ENCODE results near the gene HSPE1. TPM values are rescaled to one million over a fixed set of nuclear protein-coding genes. Genes with fewer than 3 reads are reported as not detected.

Gene HSPE1
- total and polyA plus RNA-seq, 8 donors: 17.1 to 98.6 (median 38.3) TPM

DNA sequence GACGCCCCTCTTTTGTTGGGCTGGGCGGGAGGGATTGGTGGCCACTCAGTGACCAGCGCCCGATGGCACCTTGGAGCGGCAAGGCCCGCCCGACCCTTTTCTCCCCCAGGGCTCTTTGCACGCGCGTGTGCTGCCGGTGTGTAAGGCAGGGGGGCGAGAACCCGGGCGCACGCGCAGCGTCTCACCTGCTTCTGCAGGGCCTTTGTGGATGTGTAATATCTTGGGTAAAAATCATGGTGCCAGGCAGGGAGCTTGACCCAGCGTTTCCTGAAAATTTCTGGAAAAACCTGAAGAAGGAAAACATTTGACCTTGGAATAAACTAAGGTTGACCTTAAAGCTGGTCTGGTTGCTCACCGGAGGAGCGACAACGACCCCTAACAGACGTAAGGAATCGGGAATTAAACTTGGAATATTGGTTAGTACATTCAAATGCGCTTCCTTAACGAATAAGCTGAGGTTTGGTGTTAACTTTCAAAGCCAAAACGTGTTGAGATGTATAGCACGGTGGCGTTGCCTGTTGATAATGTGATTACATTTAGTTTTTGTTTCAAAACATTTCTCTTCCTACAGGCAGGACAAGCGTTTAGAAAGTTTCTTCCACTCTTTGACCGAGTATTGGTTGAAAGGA lies 438 bp downstream of the HSPE1 start:
- no peaks in the 10 kb centered on the region for H3K9me3 ChIP-seq
- peaks cover 0 to 23% (median 0%) of the 10 kb centered on the region in 3 donors for H3K36me3 ChIP-seq
- 0% methylated on average over 27 to 30 of the region's 30 CpGs for WGBS, 2 donors
- TF ChIP-seq, protein P1, sequence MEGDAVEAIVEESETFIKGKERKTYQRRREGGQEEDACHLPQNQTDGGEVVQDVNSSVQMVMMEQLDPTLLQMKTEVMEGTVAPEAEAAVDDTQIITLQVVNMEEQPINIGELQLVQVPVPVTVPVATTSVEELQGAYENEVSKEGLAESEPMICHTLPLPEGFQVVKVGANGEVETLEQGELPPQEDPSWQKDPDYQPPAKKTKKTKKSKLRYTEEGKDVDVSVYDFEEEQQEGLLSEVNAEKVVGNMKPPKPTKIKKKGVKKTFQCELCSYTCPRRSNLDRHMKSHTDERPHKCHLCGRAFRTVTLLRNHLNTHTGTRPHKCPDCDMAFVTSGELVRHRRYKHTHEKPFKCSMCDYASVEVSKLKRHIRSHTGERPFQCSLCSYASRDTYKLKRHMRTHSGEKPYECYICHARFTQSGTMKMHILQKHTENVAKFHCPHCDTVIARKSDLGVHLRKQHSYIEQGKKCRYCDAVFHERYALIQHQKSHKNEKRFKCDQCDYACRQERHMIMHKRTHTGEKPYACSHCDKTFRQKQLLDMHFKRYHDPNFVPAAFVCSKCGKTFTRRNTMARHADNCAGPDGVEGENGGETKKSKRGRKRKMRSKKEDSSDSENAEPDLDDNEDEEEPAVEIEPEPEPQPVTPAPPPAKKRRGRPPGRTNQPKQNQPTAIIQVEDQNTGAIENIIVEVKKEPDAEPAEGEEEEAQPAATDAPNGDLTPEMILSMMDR (IDR thresholded peaks at IDR 0.05): no peak
- no peaks in the 10 kb centered on the region for H3K27me3 ChIP-seq
- FAIRE-seq: no peak
- ATAC-seq: peak; percentile 4 to 10 (median 6)
- intact Hi-C loops (cut with DNase I): no loop called here
- H3K4me1 ChIP-seq: peaks cover 25 to 47% (median 38%) of the 10 kb centered on the region in 3 donors
- DNase-seq: no peak
- peak overlapping the region; percentile 45 to 80 (median 63) for H3K4me3 ChIP-seq
- H3K27ac ChIP-seq: peak overlapping the region; percentile 86 to 100 (median 97)

DNA sequence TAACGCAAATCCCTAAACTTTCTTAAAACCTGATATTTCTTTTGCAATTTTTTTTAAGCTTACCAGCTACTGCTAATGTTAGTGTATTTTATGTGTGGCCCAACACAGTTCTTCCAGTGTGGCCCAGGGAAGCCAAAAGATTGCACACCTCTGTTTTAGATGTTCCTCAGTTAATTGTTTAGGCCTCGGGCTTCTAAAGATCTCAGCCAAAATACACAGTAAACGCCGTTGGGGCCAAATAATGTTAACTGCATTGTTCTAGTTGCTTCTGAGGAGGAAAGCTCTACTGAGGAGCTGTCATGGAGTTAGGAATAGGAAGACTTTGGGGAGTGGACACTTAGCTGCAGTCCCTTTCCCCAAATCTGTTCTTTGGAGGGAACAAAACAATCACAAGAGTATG lies 2.0 kb downstream of the HSPE1 start:
- no peak for FAIRE-seq
- Histone ChIP-seq H3K4me3 (peak overlapping the region in 2 of 4 donors; percentile 69 to 80), H3K4me1 (peaks cover 21 to 34% (median 23%) of the 10 kb centered on the region in 3 donors), H3K27me3 (no peaks in the 10 kb centered on the region), H3K9me3 (no peaks in the 10 kb centered on the region), H3K27ac (peak overlapping the region in 2 of 4 donors; percentile 100), H3K36me3 (peaks cover 0 to 15% (median 0%) of the 10 kb centered on the region in 3 donors)
- ATAC-seq: no peak
- TF ChIP-seq, protein P1 (IDR thresholded peaks at IDR 0.05): no peak
- WGBS, 2 donors: 19 to 20% methylated on average over 4 of the region's 4 CpGs
- peak in 1 of 6 donors; percentile 30 for DNase-seq
- intact Hi-C loops (cut with DNase I): no loop called here

DNA sequence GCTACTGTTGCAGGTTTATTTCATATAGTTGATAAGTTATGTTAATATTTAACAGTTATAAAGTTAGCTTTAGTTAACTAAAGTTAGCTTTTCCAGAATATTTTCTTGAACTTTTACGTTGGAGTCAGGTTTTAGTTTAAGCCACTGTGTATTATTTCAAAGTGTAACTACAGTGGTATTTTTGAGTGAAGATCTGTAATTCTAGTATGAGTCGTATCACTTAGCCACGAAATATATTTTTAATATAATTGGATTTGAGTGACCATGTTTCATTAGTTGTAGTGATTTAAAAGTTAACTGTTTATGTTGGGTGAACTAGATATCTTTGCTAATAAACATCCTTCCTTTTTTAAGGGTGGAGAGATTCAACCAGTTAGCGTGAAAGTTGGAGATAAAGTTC lies 2.5 kb downstream of the HSPE1 start:
- no peaks in the 10 kb centered on the region for H3K27me3 ChIP-seq
- WGBS, 2 donors: 29 to 33% methylated on average over 4 of the region's 4 CpGs
- TF ChIP-seq, protein P1 (IDR thresholded peaks at IDR 0.05): no peak
- H3K4me3 ChIP-seq: peak overlapping the region in 1 of 4 donors; percentile 80
- H3K27ac ChIP-seq: peak overlapping the region in 2 of 4 donors; percentile 100
- FAIRE-seq (no peak), ATAC-seq (no peak), DNase-seq (no peak)
- H3K4me1 ChIP-seq: peaks cover 16 to 29% (median 20%) of the 10 kb centered on the region in 3 donors
- intact Hi-C loops (cut with DNase I): no loop called here
- H3K9me3 ChIP-seq: no peaks in the 10 kb centered on the region
- peaks cover 0 to 15% (median 0%) of the 10 kb centered on the region in 3 donors for H3K36me3 ChIP-seq

DNA sequence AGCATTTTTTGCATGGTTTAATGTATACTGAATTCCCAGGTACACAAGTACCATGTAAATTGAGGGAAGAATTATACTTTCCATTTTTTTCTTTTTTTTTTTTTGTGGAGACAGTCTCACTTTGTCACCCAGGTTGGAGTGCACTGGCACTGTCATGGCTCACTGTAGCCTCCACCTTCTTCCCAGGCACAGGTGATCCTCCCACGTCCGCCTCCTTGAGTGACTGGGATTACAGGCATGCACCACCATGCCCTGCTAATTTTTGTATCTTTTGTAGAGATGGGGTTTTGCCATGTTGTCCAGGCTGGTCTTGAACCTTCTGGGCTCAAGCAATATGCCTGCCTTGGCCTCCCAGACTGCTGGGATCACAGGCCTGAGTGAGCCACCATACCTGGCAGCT lies 3.8 kb downstream of the HSPE1 start:
- H3K27ac ChIP-seq: no peak overlapping the region
- 92 to 96% methylated on average over 2 of the region's 2 CpGs for WGBS, 2 donors
- no peak for FAIRE-seq
- ATAC-seq: no peak
- peaks cover 0 to 15% (median 0%) of the 10 kb centered on the region in 3 donors for H3K36me3 ChIP-seq
- no peaks in the 10 kb centered on the region for H3K9me3 ChIP-seq
- H3K27me3 ChIP-seq: no peaks in the 10 kb centered on the region
- intact Hi-C loops (cut with DNase I): no loop called here
- H3K4me1 ChIP-seq: peaks cover 9 to 20% (median 12%) of the 10 kb centered on the region in 3 donors
- no peak overlapping the region for H3K4me3 ChIP-seq
- no peak for DNase-seq
- TF ChIP-seq, protein P1 (IDR thresholded peaks at IDR 0.05): no peak

DNA sequence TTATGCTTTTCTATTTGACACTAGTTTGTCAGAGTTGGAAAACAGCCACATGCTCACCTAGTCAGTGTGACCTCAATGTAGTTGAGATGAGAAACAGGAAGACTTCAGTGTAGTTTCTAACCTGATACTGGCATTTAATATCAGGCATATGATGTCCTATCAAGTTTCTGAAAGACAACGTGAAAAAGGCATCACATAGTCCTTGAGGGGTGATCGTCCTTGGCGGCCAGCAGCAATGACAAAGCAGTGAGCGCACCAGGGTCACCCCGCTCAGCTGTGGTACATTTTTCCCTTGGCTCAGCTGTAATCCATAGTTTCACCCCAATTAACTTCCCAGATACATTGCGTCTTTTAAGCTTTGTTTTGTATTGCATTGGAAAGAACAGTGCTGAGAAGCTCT lies 4.3 kb downstream of the HSPE1 start:
- no peaks in the 10 kb centered on the region for H3K27me3 ChIP-seq
- H3K4me3 ChIP-seq: no peak overlapping the region
- FAIRE-seq (no peak), DNase-seq (no peak), ATAC-seq (no peak)
- no peak overlapping the region for H3K27ac ChIP-seq
- peaks cover 9 to 20% (median 12%) of the 10 kb centered on the region in 3 donors for H3K4me1 ChIP-seq
- H3K9me3 ChIP-seq: no peaks in the 10 kb centered on the region
- H3K36me3 ChIP-seq: peaks cover 0 to 15% (median 0%) of the 10 kb centered on the region in 3 donors
- intact Hi-C loops (cut with DNase I): no loop called here
- TF ChIP-seq, protein P1 (IDR thresholded peaks at IDR 0.05): no peak
- 85 to 91% methylated on average over 6 of the region's 6 CpGs for WGBS, 2 donors

Data from pancreas (tissue), 10 donors.